Measurements from ENCODE around the gene LAMA3.

DNA sequence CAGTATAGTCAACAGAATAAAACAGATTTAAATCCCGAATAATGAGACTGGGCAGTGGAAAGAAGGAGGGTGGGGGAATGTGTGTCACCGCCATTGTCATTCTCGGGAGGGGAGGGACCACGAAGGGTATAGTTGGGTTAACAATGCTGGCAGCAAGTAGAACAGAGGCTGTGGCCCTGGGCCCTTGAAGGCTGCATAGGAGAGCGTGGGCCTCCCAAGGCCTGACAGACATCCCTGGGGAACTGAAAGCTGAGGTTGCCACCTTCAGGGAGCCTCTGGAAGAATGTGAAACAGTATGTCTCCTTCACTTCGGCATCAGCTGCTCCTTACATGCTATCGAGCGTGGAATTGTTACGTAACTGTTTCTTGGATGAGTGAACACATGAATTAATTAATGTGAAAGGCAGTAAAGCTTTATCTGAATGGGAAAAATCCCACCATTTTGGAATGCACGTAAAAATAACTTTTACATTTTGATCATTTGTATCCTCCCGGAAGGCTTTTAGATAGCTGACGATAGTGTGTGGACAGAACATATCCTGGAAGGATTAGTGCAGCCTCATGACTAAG is 232.5 kb downstream of the LAMA3 start:
- TF ChIP-seq, protein P1, sequence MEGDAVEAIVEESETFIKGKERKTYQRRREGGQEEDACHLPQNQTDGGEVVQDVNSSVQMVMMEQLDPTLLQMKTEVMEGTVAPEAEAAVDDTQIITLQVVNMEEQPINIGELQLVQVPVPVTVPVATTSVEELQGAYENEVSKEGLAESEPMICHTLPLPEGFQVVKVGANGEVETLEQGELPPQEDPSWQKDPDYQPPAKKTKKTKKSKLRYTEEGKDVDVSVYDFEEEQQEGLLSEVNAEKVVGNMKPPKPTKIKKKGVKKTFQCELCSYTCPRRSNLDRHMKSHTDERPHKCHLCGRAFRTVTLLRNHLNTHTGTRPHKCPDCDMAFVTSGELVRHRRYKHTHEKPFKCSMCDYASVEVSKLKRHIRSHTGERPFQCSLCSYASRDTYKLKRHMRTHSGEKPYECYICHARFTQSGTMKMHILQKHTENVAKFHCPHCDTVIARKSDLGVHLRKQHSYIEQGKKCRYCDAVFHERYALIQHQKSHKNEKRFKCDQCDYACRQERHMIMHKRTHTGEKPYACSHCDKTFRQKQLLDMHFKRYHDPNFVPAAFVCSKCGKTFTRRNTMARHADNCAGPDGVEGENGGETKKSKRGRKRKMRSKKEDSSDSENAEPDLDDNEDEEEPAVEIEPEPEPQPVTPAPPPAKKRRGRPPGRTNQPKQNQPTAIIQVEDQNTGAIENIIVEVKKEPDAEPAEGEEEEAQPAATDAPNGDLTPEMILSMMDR (IDR thresholded peaks at IDR 0.05): no peak
- TF ChIP-seq EZH2 (IDR thresholded peaks at IDR 0.05): no peak

Measured in neural progenitor cell (in vitro differentiated cells).